22Rv1 (cell line): ENCODE results near the gene KRTAP10-4.

Experiments
- ZFX ChIP-seq: fragments of 450-650 bp; IDR thresholded peaks from 2 replicates; pipeline ENCODE4 v1.6.1; 2017; ENCODE audit warnings: antibody characterized with exemption, borderline replicate concordance
- TF ChIP-seq, protein P1 (sequence below): fragments of 450-650 bp; IDR thresholded peaks from 2 replicates; pipeline ENCODE4 v1.5.1; 2017; ENCODE audit warnings: mild to moderate bottlenecking

DNA sequence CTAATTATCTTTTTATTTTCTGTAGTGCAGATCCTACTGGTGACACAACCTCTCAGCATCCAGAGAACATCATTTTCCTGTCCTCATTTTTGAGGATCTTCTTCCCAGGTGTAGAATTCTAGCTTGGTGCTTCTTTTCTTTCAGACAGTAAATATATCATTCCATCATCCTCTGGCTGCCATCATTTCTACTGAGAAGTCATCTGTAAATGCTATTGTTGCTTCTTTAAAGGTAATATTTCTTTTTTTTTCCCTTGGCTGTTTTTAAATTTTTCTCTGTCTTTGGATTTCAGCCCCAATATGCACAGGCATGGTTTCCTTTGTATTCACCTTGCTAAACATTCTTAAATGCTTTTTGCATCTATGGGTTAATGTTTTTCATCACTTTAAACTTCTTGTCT lies 50.0 kb downstream of the KRTAP10-4 start:
- TF ChIP-seq, protein P1, sequence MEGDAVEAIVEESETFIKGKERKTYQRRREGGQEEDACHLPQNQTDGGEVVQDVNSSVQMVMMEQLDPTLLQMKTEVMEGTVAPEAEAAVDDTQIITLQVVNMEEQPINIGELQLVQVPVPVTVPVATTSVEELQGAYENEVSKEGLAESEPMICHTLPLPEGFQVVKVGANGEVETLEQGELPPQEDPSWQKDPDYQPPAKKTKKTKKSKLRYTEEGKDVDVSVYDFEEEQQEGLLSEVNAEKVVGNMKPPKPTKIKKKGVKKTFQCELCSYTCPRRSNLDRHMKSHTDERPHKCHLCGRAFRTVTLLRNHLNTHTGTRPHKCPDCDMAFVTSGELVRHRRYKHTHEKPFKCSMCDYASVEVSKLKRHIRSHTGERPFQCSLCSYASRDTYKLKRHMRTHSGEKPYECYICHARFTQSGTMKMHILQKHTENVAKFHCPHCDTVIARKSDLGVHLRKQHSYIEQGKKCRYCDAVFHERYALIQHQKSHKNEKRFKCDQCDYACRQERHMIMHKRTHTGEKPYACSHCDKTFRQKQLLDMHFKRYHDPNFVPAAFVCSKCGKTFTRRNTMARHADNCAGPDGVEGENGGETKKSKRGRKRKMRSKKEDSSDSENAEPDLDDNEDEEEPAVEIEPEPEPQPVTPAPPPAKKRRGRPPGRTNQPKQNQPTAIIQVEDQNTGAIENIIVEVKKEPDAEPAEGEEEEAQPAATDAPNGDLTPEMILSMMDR: no peak
- no peak for TF ChIP-seq ZFX
